GM19238 (cell line): ENCODE measurements around the gene TACC3.

Experiments
- DNase-seq: peaks from one replicate; pipeline ENCODE4 v3.0.0; 2011; ENCODE audit warnings: low spot score; ENCODE audit not compliant: insufficient read length

TACC3 gene

GRCh38 chr4:1745697-1746096 is 24.4 kb downstream of the TACC3 start:
- DNase-seq = no peak

GRCh38 chr4:1746265-1746691 is 25.0 kb downstream of the TACC3 start:
- peak; percentile 81 for DNase-seq

- no peak for DNase-seq
These were observed 25.7 kb downstream of the TACC3 start for GRCh38 chr4:1746919-1747602.

GRCh38 chr4:1747603-1747967 is 26.3 kb downstream of the TACC3 start:
- DNase-seq = no peak

GRCh38 chr4:1748465-1748995 is 27.2 kb downstream of the TACC3 start:
- DNase-seq = peak; percentile 96

GRCh38 chr4:1749370-1749769 is 28.0 kb downstream of the TACC3 start:
- DNase-seq = no peak

GRCh38 chr4:1749826-1750225 is 28.5 kb downstream of the TACC3 start:
- no peak for DNase-seq

- no peak for DNase-seq
These were observed 29.2 kb downstream of the TACC3 start for GRCh38 chr4:1750381-1751154.

GRCh38 chr4:1751155-1751918 is 30.0 kb downstream of the TACC3 start:
- no peak for DNase-seq

- no peak for DNase-seq
These were observed 30.6 kb downstream of the TACC3 start for GRCh38 chr4:1751919-1752283.

- DNase-seq = no peak
These were observed 31.1 kb downstream of the TACC3 start for GRCh38 chr4:1752284-1753041.

- DNase-seq = no peak
These were observed 32.0 kb downstream of the TACC3 start for GRCh38 chr4:1753294-1753696.

GRCh38 chr4:1753697-1754311 is 32.5 kb downstream of the TACC3 start:
- no peak for DNase-seq

- no peak for DNase-seq
These were observed 33.0 kb downstream of the TACC3 start for GRCh38 chr4:1754336-1754735.

GRCh38 chr4:1755297-1755696 is 34.0 kb downstream of the TACC3 start:
- DNase-seq = no peak

- no peak for DNase-seq
These were observed 34.8 kb downstream of the TACC3 start for GRCh38 chr4:1756079-1756478.

GRCh38 chr4:1756893-1757779 is 35.8 kb downstream of the TACC3 start:
- DNase-seq = no peak

- no peak for DNase-seq
These were observed 36.5 kb downstream of the TACC3 start for GRCh38 chr4:1757836-1758235.

- no peak for DNase-seq
These were observed 37.2 kb downstream of the TACC3 start for GRCh38 chr4:1758306-1759121.
